HS-5 (cell line): ENCODE data around the gene CDX1.

Source experiments
- DNase-seq: peaks from one replicate; pipeline ENCODE4 v3.0.0-alpha.2; 2012; ENCODE audit warnings: low read depth

CDX1 gene

GRCh38 chr5:150166650-150167511 is at the start of gene CDX1:
TSS of gene CDX1 (plus strand) at chr5:150166778. CDS start at chr5:150166877, 99 bp downstream.
- DNase-seq, result no peak

GRCh38 chr5:150117945-150118560 is 48.5 kb upstream of the CDX1 start:
- no peak for DNase-seq

- no peak for DNase-seq
Observed at GRCh38 chr5:150118561-150119229, 47.9 kb upstream of the CDX1 start.

DNA sequence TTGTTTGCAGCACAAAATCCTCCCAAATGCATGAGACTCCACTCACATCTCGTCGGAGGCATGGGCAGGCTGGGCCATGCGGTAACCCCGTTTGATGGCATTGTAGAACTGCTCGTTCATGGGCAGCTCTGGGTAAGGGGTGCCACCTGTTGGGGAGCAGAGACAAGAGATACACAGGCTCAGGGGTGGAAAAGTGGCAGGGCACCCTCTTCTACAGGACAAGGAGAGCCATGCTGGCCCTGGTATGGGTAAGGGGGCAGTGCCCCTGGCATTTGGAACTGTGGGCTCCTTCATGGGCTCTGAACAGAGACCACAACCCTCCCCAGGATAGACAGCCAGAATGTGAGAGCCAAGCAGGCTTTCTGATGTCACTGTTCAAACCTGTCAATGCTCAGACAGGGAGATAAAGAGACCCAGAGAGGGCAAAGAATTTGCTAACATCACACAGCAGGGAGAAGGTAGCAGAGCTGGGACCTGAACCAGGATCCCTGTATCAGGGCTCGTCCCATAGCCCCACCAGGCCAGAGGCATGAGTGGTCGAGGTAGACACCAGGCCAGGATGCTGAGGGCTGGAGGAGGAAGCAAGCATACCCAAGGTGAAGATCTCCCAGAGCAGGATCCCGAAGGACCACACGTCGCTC is 47.0 kb upstream of the CDX1 start:
- no peak for DNase-seq

- no peak for DNase-seq
Observed at GRCh38 chr5:150120062-150120441, 46.5 kb upstream of the CDX1 start.

- no peak for DNase-seq
Observed at GRCh38 chr5:150120617-150121447, 45.7 kb upstream of the CDX1 start.

- DNase-seq, result no peak
Observed at GRCh38 chr5:150121448-150122157, 45.0 kb upstream of the CDX1 start.

GRCh38 chr5:150122158-150122510 is 44.4 kb upstream of the CDX1 start:
- no peak for DNase-seq

DNA sequence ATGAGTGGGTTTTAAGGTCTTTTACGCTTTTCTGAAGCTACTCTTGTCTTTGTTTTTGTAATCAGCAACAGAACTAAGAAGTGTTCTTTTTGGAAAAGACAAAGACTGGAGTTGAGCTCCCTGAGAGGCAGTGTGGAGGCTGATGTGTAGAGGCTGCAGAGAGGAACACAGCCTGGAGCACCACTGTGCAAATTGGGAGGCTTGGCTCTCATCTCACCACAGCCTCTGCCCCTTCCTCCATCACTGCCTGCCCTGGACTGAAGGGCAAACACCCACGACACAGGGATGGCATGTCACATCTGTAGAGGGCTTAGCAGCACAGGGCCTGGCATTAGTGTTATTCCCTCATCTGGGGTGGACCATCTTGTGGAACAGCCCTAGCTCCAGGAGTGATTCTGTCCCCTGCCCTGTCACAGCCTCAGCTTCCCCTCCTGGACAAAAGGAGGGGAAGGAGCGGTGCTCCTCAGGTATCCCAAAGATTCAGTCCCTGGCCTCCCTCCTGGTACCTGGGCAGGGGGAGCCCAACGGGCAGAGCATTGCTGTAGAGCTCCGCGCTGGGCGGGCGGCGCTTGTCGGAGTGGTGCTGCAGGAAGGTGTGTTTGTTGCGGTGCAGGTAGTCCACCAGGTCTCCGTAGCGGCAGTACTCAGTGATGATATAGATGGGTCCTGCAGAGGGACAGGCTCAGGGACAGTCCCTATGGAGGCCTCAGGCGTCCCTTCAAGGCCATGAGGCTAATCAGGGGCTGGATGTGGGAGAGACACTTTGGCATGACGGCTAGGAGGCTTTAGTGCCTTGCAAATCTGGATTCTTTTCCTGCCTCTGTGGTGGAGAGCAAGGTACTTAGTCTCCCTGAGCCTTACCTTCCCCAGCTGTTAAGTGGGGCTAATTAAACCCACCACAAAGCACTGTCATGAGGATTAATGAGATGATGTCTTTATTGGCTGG is 43.8 kb upstream of the CDX1 start:
- no peak for DNase-seq

DNA sequence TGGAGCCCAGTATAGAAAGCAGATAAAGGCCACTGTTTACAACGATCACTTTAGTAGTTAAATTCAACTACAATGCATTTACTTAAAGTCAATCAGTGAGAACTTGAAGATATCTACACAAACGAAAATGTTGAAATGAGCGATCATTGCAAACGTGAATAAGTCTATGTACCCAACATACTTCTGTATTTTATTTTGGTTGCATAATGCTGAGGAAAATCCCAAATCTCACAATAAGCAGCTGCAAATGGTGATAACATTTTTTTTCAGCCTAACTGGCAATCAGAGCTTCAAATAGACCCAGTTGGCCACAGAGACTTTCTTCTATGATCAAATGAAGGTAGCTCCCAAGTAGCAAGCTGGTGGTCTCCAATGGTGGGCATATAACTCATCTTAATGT is 43.0 kb upstream of the CDX1 start:
- DNase-seq, result no peak

DNA sequence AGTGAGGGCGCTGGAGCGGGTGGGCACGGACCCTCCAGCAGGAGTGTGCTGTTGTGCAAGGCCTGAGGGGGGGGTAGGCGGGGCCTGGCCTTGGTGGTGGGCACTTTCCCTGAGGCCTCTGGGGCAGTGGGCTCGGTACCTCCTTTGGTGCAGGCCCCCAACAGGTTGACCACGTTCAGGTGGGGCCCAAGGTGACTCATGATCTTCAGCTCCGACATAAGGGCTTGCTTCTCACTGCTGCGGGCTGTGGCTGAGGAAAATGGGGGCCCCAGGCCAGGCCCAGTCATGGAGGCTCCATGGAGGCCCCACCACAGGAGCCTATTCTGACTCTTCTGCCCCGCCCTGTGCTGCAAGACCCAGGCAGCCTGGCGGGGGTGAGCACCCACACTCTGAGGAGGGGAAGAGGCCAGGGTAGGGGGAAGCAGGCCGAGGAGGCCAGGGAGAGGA is 42.4 kb upstream of the CDX1 start:
- no peak for DNase-seq

DNA sequence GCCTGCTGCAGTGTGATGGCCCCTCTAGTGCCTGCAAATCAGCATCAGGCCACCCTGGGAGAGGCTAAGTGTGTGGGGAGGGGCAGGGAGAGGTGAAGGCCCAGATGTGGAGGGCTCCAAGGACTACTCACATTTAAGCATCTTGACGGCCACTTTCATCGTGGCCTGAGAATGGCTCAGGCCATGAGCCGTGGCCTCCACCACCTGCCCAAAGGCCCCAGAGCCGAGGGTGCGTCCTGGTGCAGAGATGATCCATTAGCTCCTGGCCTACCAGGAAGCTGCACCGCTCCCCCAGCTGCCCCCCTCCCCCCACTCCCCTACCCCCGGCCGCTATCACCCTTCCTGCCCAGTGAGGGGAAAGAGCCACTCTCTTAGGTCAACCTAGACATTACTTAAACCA is 42.0 kb upstream of the CDX1 start:
- no peak for DNase-seq

DNA sequence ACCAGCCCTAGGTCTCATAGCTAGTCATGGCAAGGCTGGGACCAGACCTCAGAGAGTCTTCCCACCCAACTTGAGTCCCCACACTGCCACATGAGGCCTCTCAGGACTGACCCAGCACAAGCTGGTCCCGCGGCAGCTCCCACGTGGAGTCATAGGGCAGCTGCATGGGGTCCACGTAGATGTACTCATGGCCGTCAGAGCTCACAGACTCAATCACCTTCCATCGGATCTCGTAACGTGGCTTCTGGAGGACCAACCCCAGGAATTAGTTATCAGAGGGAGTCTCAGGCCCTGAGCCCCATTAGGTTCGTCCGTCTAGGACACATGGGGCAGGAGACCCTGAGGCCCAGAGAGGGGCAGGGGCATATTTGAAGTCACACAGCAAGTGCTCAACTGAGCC is 41.2 kb upstream of the CDX1 start:
- no peak for DNase-seq

DNA sequence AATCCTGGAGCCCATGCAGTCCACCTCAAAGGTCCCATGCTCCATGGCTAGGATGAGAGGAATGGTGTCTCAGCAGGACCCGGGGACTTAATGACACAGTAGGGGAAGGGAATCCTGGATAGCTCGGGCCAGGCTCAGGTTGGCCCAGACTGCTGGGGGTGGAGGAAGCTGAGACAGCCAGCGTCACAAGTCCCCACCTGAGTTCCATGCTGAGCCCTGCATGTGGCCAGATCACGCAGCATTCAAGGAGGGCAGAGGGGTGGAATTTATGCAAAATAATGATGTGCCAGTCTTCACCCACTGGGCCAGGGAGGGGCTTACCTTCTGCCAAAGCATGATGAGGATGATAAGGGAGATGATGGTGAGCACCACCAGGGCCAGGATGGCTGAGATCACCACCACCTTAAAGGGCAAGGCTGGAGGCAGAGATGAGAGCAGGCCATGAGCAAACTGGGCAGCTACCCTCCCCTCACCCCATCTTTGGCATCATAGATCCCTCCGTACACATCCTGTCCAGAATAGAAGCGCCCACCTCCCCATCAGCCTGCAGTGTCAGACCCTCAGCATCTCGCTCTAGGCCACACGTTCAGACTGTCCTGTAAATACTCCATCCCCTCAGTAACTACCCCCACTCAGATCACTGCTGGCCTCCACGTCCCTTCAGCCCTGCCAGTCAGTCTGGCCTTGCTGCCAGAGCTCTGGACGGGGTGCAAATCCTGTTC is 40.2 kb upstream of the CDX1 start:
- no peak for DNase-seq

- no peak for DNase-seq
Observed at GRCh38 chr5:150126921-150127265, 39.7 kb upstream of the CDX1 start.

GRCh38 chr5:150129454-150129812 is 37.1 kb upstream of the CDX1 start:
- no peak for DNase-seq

DNA sequence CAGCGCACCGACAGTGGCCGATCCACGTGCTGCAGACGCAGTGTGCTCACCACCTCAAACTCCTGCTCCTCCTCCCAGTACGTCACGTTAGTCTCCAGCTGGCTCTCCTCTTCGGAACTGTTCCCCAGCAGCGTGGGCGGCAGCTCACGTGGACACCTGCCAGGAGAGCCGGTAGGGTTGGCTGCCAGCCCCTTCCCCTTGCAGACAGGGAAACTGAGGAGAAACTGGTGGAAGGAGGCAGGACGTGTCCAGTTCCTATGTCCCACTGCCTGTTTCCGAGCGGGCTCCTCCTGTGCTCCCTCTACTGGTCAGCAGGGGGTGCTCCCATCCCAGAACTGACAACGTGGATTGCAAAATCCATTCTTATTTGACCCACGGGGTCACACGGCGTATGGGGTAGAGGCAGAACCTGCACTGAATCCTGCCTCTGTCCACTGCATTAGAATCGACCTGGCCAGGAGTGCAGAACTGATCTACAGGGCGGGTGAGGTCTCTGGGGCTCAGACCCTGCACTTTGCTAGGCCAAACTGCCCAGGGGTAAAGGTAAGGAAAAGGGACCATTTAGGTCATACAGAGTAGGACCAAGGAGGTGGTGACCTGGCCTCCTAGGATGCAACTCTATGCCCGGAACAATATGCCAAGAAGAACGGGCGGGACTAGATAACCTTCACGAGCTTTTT is 36.6 kb upstream of the CDX1 start:
- DNase-seq, result no peak

GRCh38 chr5:150130493-150130922 is 36.1 kb upstream of the CDX1 start:
- no peak for DNase-seq

DNA sequence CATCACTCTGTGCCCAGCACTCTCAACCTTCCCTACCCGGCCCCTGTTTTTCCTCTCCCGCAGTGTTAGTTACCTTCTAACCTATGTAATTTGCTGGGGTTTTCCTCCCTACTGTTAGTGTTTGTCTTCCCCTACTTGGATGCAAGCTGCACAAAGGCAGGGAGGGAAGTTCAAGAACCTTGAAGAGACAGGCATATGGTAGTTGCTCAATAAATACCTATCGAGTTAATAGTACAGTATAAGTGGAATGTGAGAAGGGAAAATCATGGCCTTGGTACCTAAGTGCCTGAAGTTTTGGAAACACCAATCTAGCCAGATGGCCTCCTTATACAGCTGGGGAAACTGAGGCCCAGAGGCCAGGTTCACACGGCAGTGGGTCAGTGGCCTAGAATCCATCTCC is 35.1 kb upstream of the CDX1 start:
- DNase-seq, result no peak
